GM19351 (cell line): ENCODE data around the gene MIER2.
"Not testable (repeated sequence)": the region's sequence is repeated elsewhere in the genome, so short reads cannot be mapped to it uniquely, and the experiment has no call there.

ENCODE experiments used
- ATAC-seq: cut with Tn5 transposase; IDR thresholded peaks from one replicate; pipeline ENCODE4 v1.9.1; 2021; ENCODE audit warnings: mild to moderate bottlenecking, moderate library complexity; ENCODE audit not compliant: unreplicated experiment

Gene MIER2

GRCh38 chr19:344625-345319 is at the start of gene MIER2:
Gene MIER2, minus strand, starts transcription at chr19:344796. Its CDS starts 14 bp downstream, at chr19:344782.
- ATAC-seq, result peak; percentile 80

GRCh38 chr19:393560-393959 is 49.0 kb upstream of the MIER2 start:
- not testable (repeated sequence) for ATAC-seq

- ATAC-seq, result no peak
Observed at GRCh38 chr19:392375-392970, 47.9 kb upstream of the MIER2 start.

GRCh38 chr19:391726-392374 is 47.3 kb upstream of the MIER2 start:
- no peak for ATAC-seq

- no peak for ATAC-seq
Observed at GRCh38 chr19:391207-391557, 46.6 kb upstream of the MIER2 start.

GRCh38 chr19:390386-391206 is 46.0 kb upstream of the MIER2 start:
- no peak for ATAC-seq

- no peak for ATAC-seq
Observed at GRCh38 chr19:389935-390289, 45.3 kb upstream of the MIER2 start.

- ATAC-seq, result no peak
Observed at GRCh38 chr19:389255-389934, 44.8 kb upstream of the MIER2 start.

GRCh38 chr19:388691-389090 is 44.1 kb upstream of the MIER2 start:
- ATAC-seq, result no peak

GRCh38 chr19:387777-388176 is 43.2 kb upstream of the MIER2 start:
- no peak for ATAC-seq

- ATAC-seq, result not testable (repeated sequence)
Observed at GRCh38 chr19:386632-387301, 42.2 kb upstream of the MIER2 start.

- ATAC-seq, result not testable (repeated sequence)
Observed at GRCh38 chr19:386189-386588, 41.6 kb upstream of the MIER2 start.

- ATAC-seq, result no peak
Observed at GRCh38 chr19:384799-385169, 40.2 kb upstream of the MIER2 start.

GRCh38 chr19:383922-384798 is 39.6 kb upstream of the MIER2 start:
- no peak for ATAC-seq

GRCh38 chr19:383040-383439 is 38.4 kb upstream of the MIER2 start:
- no peak for ATAC-seq

- ATAC-seq, result not testable (repeated sequence)
Observed at GRCh38 chr19:382578-382977, 38.0 kb upstream of the MIER2 start.

- ATAC-seq, result not testable (repeated sequence)
Observed at GRCh38 chr19:381901-382300, 37.3 kb upstream of the MIER2 start.

- not testable (repeated sequence) for ATAC-seq
Observed at GRCh38 chr19:380618-381219, 36.1 kb upstream of the MIER2 start.

GRCh38 chr19:379796-380195 is 35.2 kb upstream of the MIER2 start:
- ATAC-seq, result no peak
